ENCODE results near the gene EIF2AK3.

Gene EIF2AK3

DNA sequence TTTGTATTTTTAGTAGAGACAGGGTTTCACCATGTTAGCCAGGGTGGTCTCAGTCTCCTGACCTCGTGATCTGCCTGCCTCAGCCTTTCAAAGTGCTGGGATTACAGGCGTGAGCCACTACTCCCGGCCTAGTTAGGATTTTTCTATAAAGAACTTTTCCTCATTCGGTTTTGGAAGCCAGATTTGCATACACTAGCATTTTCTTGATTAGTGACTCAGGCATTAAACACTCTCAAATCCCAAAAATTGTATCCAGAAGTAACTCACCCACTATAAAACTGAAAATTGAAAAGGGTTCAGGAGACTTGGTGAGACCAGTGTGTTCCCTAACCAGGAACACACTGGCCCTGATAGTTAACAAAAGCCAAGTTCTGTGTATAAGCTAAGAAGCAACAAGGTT lies 25.2 kb downstream of the EIF2AK3 start:
- TF ChIP-seq PAX5 (IDR thresholded peaks at IDR 0.05; ENCODE audit: insufficient read depth, low read length, severe bottlenecking) (no peak), SPI1 (IDR thresholded peaks at IDR 0.05; ENCODE audit: low read depth, low read length) (no peak), TAF1 (IDR thresholded peaks at IDR 0.05; ENCODE audit: low read depth, low read length) (no peak), POLR2A (IDR thresholded peaks at IDR 0.05; ENCODE audit: low read depth, low read length) (no peak), POLR2AphosphoS5 (IDR thresholded peaks at IDR 0.05; ENCODE audit: low read depth, low read length) (no peak), POU2F2 (IDR thresholded peaks at IDR 0.05; ENCODE audit: low read depth, low read length) (no peak)
- FAIRE-seq (no peak), DNase-seq (ENCODE audit: insufficient read length, low spot score) (no peak)

GRCh38 chr2:88601286-88601685 lies 26.0 kb downstream of the EIF2AK3 start:
- no peak for DNase-seq (ENCODE audit: insufficient read length, low spot score)
- peak; percentile 20 for FAIRE-seq
- TF ChIP-seq TAF1 (IDR thresholded peaks at IDR 0.05; ENCODE audit: low read depth, low read length) (no peak), POLR2A (IDR thresholded peaks at IDR 0.05; ENCODE audit: low read depth, low read length) (no peak), POU2F2 (IDR thresholded peaks at IDR 0.05; ENCODE audit: low read depth, low read length) (no peak), PAX5 (IDR thresholded peaks at IDR 0.05; ENCODE audit: insufficient read depth, low read length, severe bottlenecking) (no peak), POLR2AphosphoS5 (IDR thresholded peaks at IDR 0.05; ENCODE audit: low read depth, low read length) (no peak), SPI1 (IDR thresholded peaks at IDR 0.05; ENCODE audit: low read depth, low read length) (no peak)

DNA sequence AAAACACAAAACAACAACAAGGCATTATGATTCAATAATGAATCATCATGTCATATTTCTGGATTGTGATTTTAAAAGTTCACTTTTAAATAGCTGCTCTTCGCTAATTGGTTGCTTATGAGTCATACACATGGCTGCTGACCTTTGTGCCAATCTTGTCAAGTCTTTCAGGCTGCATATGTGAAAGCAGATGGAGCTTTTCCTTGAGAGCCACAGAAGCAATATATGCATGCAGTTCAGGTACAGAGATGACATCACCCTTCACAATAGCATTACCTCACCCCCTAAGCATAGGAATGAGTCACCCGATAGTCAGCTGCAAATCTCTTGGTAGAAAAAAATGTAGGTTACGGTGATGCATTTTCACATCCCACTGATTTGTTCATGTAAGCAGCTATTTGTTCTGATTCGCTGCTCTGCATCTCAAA lies 27.2 kb downstream of the EIF2AK3 start:
- DNase-seq (ENCODE audit: insufficient read length, low spot score) (peak; percentile 22), FAIRE-seq (peak; percentile 99)
- TF ChIP-seq TAF1 (IDR thresholded peaks at IDR 0.05; ENCODE audit: low read depth, low read length) (peak; percentile 16; the same call in 1 of the 2 replicates), SPI1 (IDR thresholded peaks at IDR 0.05; ENCODE audit: low read depth, low read length) (no peak), POU2F2 (IDR thresholded peaks at IDR 0.05; ENCODE audit: low read depth, low read length) (peak; percentile 99)

DNA sequence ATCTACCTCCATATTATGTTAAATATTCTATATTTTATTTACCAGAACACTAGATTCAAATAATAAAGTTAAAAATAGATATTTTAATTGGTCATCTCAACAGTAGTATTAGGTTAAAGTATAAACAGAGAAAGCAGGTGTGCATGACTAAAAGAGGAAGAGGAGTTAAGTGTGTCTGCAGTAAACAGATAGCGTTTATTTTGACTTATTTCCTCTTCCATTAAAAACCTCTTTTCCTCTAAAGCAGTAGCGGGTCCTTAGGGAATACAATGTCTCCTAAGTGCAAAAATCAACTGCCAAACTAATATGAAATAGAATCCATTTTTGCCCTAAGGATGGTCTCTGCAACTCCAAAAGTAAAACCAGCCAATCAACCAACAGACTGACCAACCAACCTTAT lies 27.7 kb downstream of the EIF2AK3 start:
- peak; percentile 54 for FAIRE-seq
- TF ChIP-seq POU2F2 (IDR thresholded peaks at IDR 0.05; ENCODE audit: low read depth, low read length) (no peak), POLR2AphosphoS5 (IDR thresholded peaks at IDR 0.05; ENCODE audit: low read depth, low read length) (no peak), TAF1 (IDR thresholded peaks at IDR 0.05; ENCODE audit: low read depth, low read length) (no peak), POLR2A (IDR thresholded peaks at IDR 0.05; ENCODE audit: low read depth, low read length) (no peak), SPI1 (IDR thresholded peaks at IDR 0.05; ENCODE audit: low read depth, low read length) (peak; percentile 68)
- no peak for DNase-seq (ENCODE audit: insufficient read length, low spot score)

DNA sequence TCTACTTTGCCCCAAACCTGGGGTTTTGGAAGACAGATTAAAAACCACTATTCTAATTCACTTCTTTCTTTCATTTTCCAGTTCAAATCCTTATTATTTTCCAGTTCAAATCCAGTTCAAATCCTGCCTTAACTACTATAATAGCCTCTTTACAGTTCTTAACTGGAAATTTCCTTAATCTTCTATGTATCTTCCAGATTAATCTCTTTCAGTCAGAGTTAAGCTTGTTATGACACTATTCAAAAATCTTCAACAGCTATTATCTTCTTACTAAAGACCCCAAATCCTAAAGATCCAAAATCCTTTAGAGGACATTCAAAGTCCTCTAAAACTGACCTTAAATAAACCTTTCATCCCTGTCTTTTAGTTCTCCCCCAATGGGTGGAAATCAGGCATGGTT lies 30.1 kb downstream of the EIF2AK3 start:
- no peak for FAIRE-seq
- TF ChIP-seq PAX5 (IDR thresholded peaks at IDR 0.05; ENCODE audit: insufficient read depth, low read length, severe bottlenecking), result no peak
- TF ChIP-seq POLR2AphosphoS5 (IDR thresholded peaks at IDR 0.05; ENCODE audit: low read depth, low read length), result no peak
- no peak for TF ChIP-seq POLR2A (IDR thresholded peaks at IDR 0.05; ENCODE audit: low read depth, low read length)
- TF ChIP-seq POU2F2 (IDR thresholded peaks at IDR 0.05; ENCODE audit: low read depth, low read length), result no peak
- TF ChIP-seq TAF1 (IDR thresholded peaks at IDR 0.05; ENCODE audit: low read depth, low read length), result no peak
- no peak for TF ChIP-seq SPI1 (IDR thresholded peaks at IDR 0.05; ENCODE audit: low read depth, low read length)
- no peak for DNase-seq (ENCODE audit: insufficient read length, low spot score)

DNA sequence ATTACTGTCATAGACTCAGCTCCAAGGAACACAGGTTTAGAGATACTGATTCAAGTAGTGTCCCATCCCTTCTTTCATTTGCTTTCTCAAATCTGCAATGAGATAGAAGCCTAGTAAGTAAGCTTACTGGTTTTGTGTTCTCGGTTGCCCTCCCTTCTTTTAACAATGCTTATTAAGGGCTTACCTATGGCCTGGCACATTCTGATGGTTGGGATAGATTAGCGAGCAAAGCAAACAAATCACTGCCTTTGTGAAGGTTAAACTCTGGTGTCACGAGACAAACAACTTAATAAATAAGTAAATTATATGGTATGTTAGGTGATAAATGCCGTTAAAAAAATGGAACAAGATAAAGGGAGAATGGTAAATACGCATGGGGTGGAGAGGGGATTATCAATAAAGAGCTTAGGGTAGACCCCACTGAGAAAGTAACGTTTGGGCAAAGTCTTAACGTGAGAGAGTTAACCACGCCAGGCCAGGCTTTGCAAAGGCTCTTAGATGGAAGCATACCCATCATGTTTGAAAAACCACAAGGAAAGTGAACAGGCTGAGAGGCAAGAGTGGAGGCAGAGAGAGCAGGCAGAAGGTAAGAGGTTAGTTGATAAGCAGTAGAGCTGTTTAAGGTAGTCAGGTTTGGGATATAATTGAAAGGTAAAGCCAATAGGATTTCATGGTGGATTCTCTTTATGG lies 31.0 kb downstream of the EIF2AK3 start:
- FAIRE-seq, result no peak
- no peak for TF ChIP-seq TAF1 (IDR thresholded peaks at IDR 0.05; ENCODE audit: low read depth, low read length)
- no peak for TF ChIP-seq POLR2AphosphoS5 (IDR thresholded peaks at IDR 0.05; ENCODE audit: low read depth, low read length)
- TF ChIP-seq SPI1 (IDR thresholded peaks at IDR 0.05; ENCODE audit: low read depth, low read length), result no peak
- no peak for TF ChIP-seq POLR2A (IDR thresholded peaks at IDR 0.05; ENCODE audit: low read depth, low read length)
- TF ChIP-seq POU2F2 (IDR thresholded peaks at IDR 0.05; ENCODE audit: low read depth, low read length), result no peak
- TF ChIP-seq PAX5 (IDR thresholded peaks at IDR 0.05; ENCODE audit: insufficient read depth, low read length, severe bottlenecking), result no peak
- DNase-seq (ENCODE audit: insufficient read length, low spot score), result no peak

- no peak for FAIRE-seq
- TF ChIP-seq POLR2AphosphoS5 (IDR thresholded peaks at IDR 0.05; ENCODE audit: low read depth, low read length) (no peak), POU2F2 (IDR thresholded peaks at IDR 0.05; ENCODE audit: low read depth, low read length) (no peak), POLR2A (IDR thresholded peaks at IDR 0.05; ENCODE audit: low read depth, low read length) (no peak), SPI1 (IDR thresholded peaks at IDR 0.05; ENCODE audit: low read depth, low read length) (no peak), PAX5 (IDR thresholded peaks at IDR 0.05; ENCODE audit: insufficient read depth, low read length, severe bottlenecking) (no peak), TAF1 (IDR thresholded peaks at IDR 0.05; ENCODE audit: low read depth, low read length) (no peak)
- no peak for DNase-seq (ENCODE audit: insufficient read length, low spot score)
These were observed 35.6 kb downstream of the EIF2AK3 start for GRCh38 chr2:88591698-88592097.

GRCh38 chr2:88590998-88591613 lies 36.2 kb downstream of the EIF2AK3 start:
- no peak for DNase-seq (ENCODE audit: insufficient read length, low spot score)
- FAIRE-seq, result peak; percentile 89
- no peak for TF ChIP-seq POLR2AphosphoS5 (IDR thresholded peaks at IDR 0.05; ENCODE audit: low read depth, low read length)
- no peak for TF ChIP-seq POU2F2 (IDR thresholded peaks at IDR 0.05; ENCODE audit: low read depth, low read length)
- no peak for TF ChIP-seq SPI1 (IDR thresholded peaks at IDR 0.05; ENCODE audit: low read depth, low read length)
- no peak for TF ChIP-seq POLR2A (IDR thresholded peaks at IDR 0.05; ENCODE audit: low read depth, low read length)
- TF ChIP-seq PAX5 (IDR thresholded peaks at IDR 0.05; ENCODE audit: insufficient read depth, low read length, severe bottlenecking), result no peak
- TF ChIP-seq TAF1 (IDR thresholded peaks at IDR 0.05; ENCODE audit: low read depth, low read length), result no peak

DNA sequence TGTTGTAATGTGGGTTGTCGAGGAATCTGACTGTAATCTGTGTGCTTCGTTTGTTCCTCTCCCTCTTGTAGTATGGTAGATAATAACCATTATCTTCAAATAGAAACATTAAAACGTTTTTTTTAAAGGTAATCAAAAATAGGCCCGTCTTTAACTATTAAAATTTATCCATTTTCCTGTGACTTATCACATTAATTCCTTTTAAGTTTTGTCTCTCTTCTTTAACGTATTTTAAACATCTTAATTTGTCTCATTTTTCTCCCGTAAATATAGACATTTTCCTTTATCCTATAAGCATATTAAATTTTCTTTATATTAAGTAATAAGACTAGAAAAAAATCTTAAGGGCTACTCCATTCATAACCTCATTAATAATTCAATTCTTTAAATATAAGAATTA lies 41.3 kb downstream of the EIF2AK3 start:
- no peak for TF ChIP-seq POU2F2 (IDR thresholded peaks at IDR 0.05; ENCODE audit: low read depth, low read length)
- TF ChIP-seq TAF1 (IDR thresholded peaks at IDR 0.05; ENCODE audit: low read depth, low read length), result no peak
- TF ChIP-seq SPI1 (IDR thresholded peaks at IDR 0.05; ENCODE audit: low read depth, low read length), result no peak
- TF ChIP-seq POLR2AphosphoS5 (IDR thresholded peaks at IDR 0.05; ENCODE audit: low read depth, low read length), result no peak
- TF ChIP-seq PAX5 (IDR thresholded peaks at IDR 0.05; ENCODE audit: insufficient read depth, low read length, severe bottlenecking), result no peak
- TF ChIP-seq POLR2A (IDR thresholded peaks at IDR 0.05; ENCODE audit: low read depth, low read length), result no peak
- DNase-seq (ENCODE audit: insufficient read length, low spot score) (no peak), FAIRE-seq (no peak)
